BJ (cell line): ENCODE measurements around the gene HP1BP3. TPM values are rescaled to one million over a fixed set of nuclear protein-coding genes. Genes with fewer than 3 reads are reported as not detected.

Source experiments
- CTCF ChIA-PET: fragments of 350-600 bp; formaldehyde crosslinking; extraction: SDS; loops from one replicate; lab custom pipeline; 2021; ENCODE audit warnings: antibody characterized with exemption, inconsistent platforms; lab: Yijun Ruan, JAX
- POLR2A ChIA-PET: fragments of 300-600 bp; sonication (Branson Sonifier 250); formaldehyde crosslinking; extraction: SDS; loops from one replicate; lab custom pipeline; 2021; ENCODE audit warnings: antibody characterized with exemption; lab: Charles Lee
- DNase-seq: peaks from one replicate; pipeline ENCODE4 v3.0.0-alpha.2; 2011; ENCODE audit warnings: low read depth
- H3K27me3 ChIP-seq: 2 replicates; pipeline ENCODE4 v1.6.0; 2011; ENCODE audit warnings: low read length; ENCODE audit not compliant: control insufficient read depth, insufficient read depth
- H3K36me3 ChIP-seq: 2 replicates; pipeline ENCODE4 v1.5.1; 2011; ENCODE audit warnings: low read length; ENCODE audit not compliant: control insufficient read depth, insufficient read depth
- H3K4me3 ChIP-seq: 2 replicates; pipeline ENCODE4 v1.5.1; 2011; ENCODE audit warnings: low read depth, mild to moderate bottlenecking, control low read depth, low read length
- CTCF ChIP-seq: IDR thresholded peaks from 2 replicates; pipeline ENCODE4 v1.5.1; 2011; ENCODE audit warnings: low read depth, mild to moderate bottlenecking, control low read depth, inconsistent platforms, low read length, moderate library complexity; ENCODE audit not compliant: insufficient read depth
- polyA plus RNA-seq: library from polyadenylated mRNA; depleted of rRNA; stranded (reverse); fragments of >200 nt; gene quantifications from 2 replicates; pipeline ENCODE4 v1.2.3, GENCODE V29; 2011

HP1BP3 gene
- polyA plus RNA-seq, 1 experiment, result 118 TPM

GRCh38 chr1:20829946-20830345 is 42.8 kb upstream of the HP1BP3 start:
- no peak for TF ChIP-seq CTCF
- Histone ChIP-seq H3K27me3 (no peaks in the 10 kb centered on the region), H3K36me3 (no peaks in the 10 kb centered on the region; the same call in 1 of the 2 replicates), H3K4me3 (no peak overlapping the region)
- POLR2A ChIA-PET, result no interaction called here
- CTCF ChIA-PET, result interaction anchor here (0.6 to 1.5 kb wide), 4 partner anchors 11 to 456 kb away, joined by 3 to 4 read pairs (median 4); no protein-coding TSS in a partner anchor
- no peak for DNase-seq

DNA sequence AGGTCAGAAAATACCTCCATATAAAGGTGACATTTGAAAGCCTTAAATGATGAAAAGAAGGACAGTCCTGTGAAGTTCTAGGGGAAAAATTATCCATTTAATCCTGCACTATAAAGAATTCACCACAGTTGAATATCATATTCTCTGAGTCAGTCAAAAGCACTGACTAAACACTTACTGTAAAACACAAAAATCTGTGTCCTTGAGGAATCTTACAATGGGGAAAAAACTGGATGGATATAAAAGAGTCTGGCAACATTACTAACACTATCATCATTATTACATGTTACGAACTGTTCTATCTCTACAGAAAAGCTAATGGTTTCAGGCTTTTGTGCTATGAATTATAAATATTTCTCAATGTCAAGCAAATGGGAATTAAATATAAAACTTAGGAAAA is 42.4 kb upstream of the HP1BP3 start:
- no peak for DNase-seq
- Histone ChIP-seq H3K27me3 (no peaks in the 10 kb centered on the region), H3K36me3 (no peaks in the 10 kb centered on the region; the same call in 1 of the 2 replicates), H3K4me3 (no peak overlapping the region)
- ChIA-PET CTCF (interaction anchor here (1.2 kb wide), 2 partner anchors 10 to 17 kb away, joined by 4 read pairs; no protein-coding TSS in a partner anchor), POLR2A (no interaction called here)
- no peak for TF ChIP-seq CTCF

DNA sequence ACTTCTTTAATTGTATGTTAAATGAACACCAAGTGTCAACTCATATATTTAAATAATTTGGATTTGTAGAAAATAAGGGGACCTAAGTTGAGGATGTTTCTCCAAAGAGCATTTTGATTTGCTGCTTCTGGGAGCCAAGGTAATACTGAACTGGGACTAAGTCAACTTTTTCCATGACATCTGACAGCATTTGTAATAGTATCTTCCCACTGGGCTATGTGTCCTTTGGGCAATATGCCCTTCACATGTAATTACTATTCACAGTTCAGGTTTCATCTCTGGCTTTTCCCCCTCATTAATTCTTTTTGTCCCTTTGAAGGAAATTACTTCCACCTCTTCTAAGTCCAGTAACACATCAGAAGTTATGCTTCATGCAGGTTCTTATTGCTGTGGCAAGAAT is 36.7 kb upstream of the HP1BP3 start:
- POLR2A ChIA-PET, result no interaction called here
- no peak for TF ChIP-seq CTCF
- DNase-seq, result no peak
- H3K4me3 ChIP-seq, result no peak overlapping the region
- no peaks in the 10 kb centered on the region for H3K27me3 ChIP-seq
- H3K36me3 ChIP-seq, result no peaks in the 10 kb centered on the region; the same call in 1 of the 2 replicates
- CTCF ChIA-PET, result no interaction called here

GRCh38 chr1:20821466-20821865 is 34.4 kb upstream of the HP1BP3 start:
- H3K27me3 ChIP-seq, result no peaks in the 10 kb centered on the region
- DNase-seq, result no peak
- ChIA-PET POLR2A (no interaction called here), CTCF (no interaction called here)
- H3K4me3 ChIP-seq, result no peak overlapping the region
- H3K36me3 ChIP-seq, result no peaks in the 10 kb centered on the region; the same call in 1 of the 2 replicates
- TF ChIP-seq CTCF, result no peak

DNA sequence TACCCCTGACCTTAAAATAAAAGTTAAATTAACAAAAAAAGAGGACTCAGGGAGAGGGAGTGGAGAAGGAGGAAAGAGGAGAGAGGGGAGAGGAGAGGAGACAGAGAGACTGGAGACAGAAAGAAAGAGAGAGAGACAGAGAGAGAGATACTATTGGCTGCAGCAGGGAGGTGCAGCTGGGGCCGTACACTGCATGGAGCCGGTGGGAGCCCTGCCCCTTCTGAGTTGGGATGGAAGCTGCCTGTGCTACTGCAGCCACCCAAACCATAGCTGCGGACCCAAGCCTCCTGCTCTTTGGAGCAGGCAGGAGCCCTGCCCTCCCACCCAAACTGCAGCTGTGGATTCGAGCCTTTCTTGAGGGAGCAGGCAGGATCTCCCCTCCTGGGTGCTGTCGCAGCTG is 32.7 kb upstream of the HP1BP3 start:
- TF ChIP-seq CTCF, result no peak
- ChIA-PET POLR2A (no interaction called here), CTCF (interaction anchor here (1.3 kb wide), 1 partner anchor 10 kb away, joined by 4 read pairs; no protein-coding TSS in a partner anchor)
- no peak for DNase-seq
- no peaks in the 10 kb centered on the region; the same call in 1 of the 2 replicates for H3K36me3 ChIP-seq
- H3K4me3 ChIP-seq, result no peak overlapping the region
- no peaks in the 10 kb centered on the region for H3K27me3 ChIP-seq
